Neural cell (in vitro differentiated cells): Measurements from ENCODE around the gene LRBA. TPM values are rescaled to one million over a fixed set of nuclear protein-coding genes. Genes with fewer than 3 reads are reported as not detected.

Source experiments
- H2AFZ ChIP-seq: fragments of 200-600, 300-800 bp; sonication (generic), shearing (Covaris generic); 2 replicates; pipeline ENCODE4 v1.6.0; 2014; ENCODE audit warnings: low read depth, mild to moderate bottlenecking, antibody characterized with exemption, low read length, moderate library complexity
- H3F3A ChIP-seq: fragments of 200-600 bp; shearing (Covaris generic); 2 replicates; pipeline ENCODE4 v1.6.1; 2016; ENCODE audit warnings: mild to moderate bottlenecking, moderate library complexity, mixed read lengths, antibody characterized with exemption, low read length; ENCODE audit not compliant: insufficient read depth, poor library complexity, severe bottlenecking
- H3K27ac ChIP-seq: fragments of 200-600, 300-800 bp; sonication (generic), shearing (Covaris generic); 2 replicates; pipeline ENCODE4 v1.5.1; 2014; ENCODE audit warnings: mild to moderate bottlenecking, low read length, moderate library complexity
- H3K27me3 ChIP-seq: fragments of 300-800, 200-600 bp; sonication (generic), shearing (Covaris generic); 2 replicates; pipeline ENCODE4 v1.6.0; 2014; ENCODE audit warnings: mild to moderate bottlenecking, low read depth, low read length, moderate library complexity; ENCODE audit not compliant: insufficient read depth
- H3K36me3 ChIP-seq: fragments of 300-800, 200-600 bp; sonication (generic), shearing (Covaris generic); 2 replicates; pipeline ENCODE4 v1.5.1; 2014; ENCODE audit warnings: mild to moderate bottlenecking, antibody characterized with exemption, low read length, moderate library complexity; ENCODE audit not compliant: insufficient read depth
- H3K4me2 ChIP-seq: fragments of 300-800, 200-600 bp; sonication (generic), shearing (Covaris generic); 2 replicates; pipeline ENCODE4 v1.6.0; 2014; ENCODE audit warnings: mild to moderate bottlenecking, low read length
- H3K4me3 ChIP-seq: fragments of 300-800, 200-600 bp; sonication (generic), shearing (Covaris generic); 2 replicates; pipeline ENCODE4 v1.5.1; 2014; ENCODE audit warnings: mild to moderate bottlenecking, low read length, moderate library complexity
- H3K79me2 ChIP-seq: fragments of 200-600 bp; shearing (Covaris generic); replicated peaks from 2 replicates; pipeline ENCODE4 v1.6.0; 2014; ENCODE audit warnings: mild to moderate bottlenecking, low read length, moderate library complexity; ENCODE audit not compliant: insufficient read depth
- H3K9ac ChIP-seq: fragments of 300-800, 200-600 bp; sonication (generic), shearing (Covaris generic); 2 replicates; pipeline ENCODE4 v1.6.1; 2016; ENCODE audit warnings: mild to moderate bottlenecking, low read length, mixed read lengths
- H3K9me2 ChIP-seq: fragments of 200-600 bp; shearing (Covaris generic); 2 replicates; pipeline ENCODE4 v1.6.1; 2016; ENCODE audit warnings: mild to moderate bottlenecking, low read length, mixed read lengths; ENCODE audit not compliant: insufficient read depth
- H3K9me3 ChIP-seq: fragments of 200-600, 300-800 bp; sonication (generic), shearing (Covaris generic); 2 replicates; pipeline ENCODE4 v1.6.1; 2016; ENCODE audit warnings: mild to moderate bottlenecking, mixed run types, low read length, moderate library complexity, mixed read lengths
- H4K20me1 ChIP-seq: fragments of 200-600 bp; shearing (Covaris generic); 2 replicates; pipeline ENCODE4 v1.6.1; 2016; ENCODE audit warnings: mild to moderate bottlenecking, mixed run types; ENCODE audit not compliant: insufficient read depth
- EP300 ChIP-seq: fragments of 450-650 bp; conservative IDR thresholded peaks from 2 replicates; pipeline ENCODE4 v1.6.1; 2014; ENCODE audit warnings: antibody characterized with exemption, mild to moderate bottlenecking, moderate library complexity; ENCODE audit not compliant: poor library complexity, severe bottlenecking
- EZH2 ChIP-seq: fragments of 200-600, 300-800 bp; shearing (Covaris generic), sonication (generic); IDR thresholded peaks from 2 replicates; pipeline ENCODE4 v1.6.1; 2014; ENCODE audit warnings: antibody characterized with exemption, low read length, borderline replicate concordance, mild to moderate bottlenecking; ENCODE audit not compliant: insufficient read depth, poor library complexity, severe bottlenecking
- MXI1 ChIP-seq: fragments of 450-650 bp; conservative IDR thresholded peaks from 2 replicates; pipeline ENCODE4 v1.6.1; 2014; ENCODE audit warnings: antibody characterized with exemption, mild to moderate bottlenecking; ENCODE audit not compliant: poor library complexity, severe bottlenecking
- POLR2AphosphoS5 ChIP-seq: IDR thresholded peaks from 2 replicates; pipeline ENCODE4 v1.6.1; 2012
- RAD21 ChIP-seq: fragments of 450-650 bp; conservative IDR thresholded peaks from 2 replicates; pipeline ENCODE4 v1.6.1; 2014; ENCODE audit warnings: antibody characterized with exemption, mild to moderate bottlenecking, moderate library complexity
- SMC3 ChIP-seq: fragments of 450-650 bp; conservative IDR thresholded peaks from 2 replicates; pipeline ENCODE4 v1.6.1; 2014; ENCODE audit warnings: antibody characterized with exemption, mild to moderate bottlenecking, moderate library complexity; ENCODE audit not compliant: poor library complexity
- TAF1 ChIP-seq: IDR thresholded peaks from 2 replicates; pipeline ENCODE4 v1.6.1; 2012; ENCODE audit warnings: low read depth
- polyA plus RNA-seq: library from polyadenylated mRNA; depleted of rRNA; stranded (reverse); fragments of >200 nt; gene quantifications from 2 replicates; pipeline ENCODE4 v1.2.3, GENCODE V29; 2014
- TF ChIP-seq, protein P1 (sequence below): fragments of 450-650 bp; IDR thresholded peaks from 2 replicates; pipeline ENCODE4 v1.5.1; 2014; ENCODE audit warnings: antibody characterized with exemption, mild to moderate bottlenecking, moderate library complexity; ENCODE audit not compliant: poor library complexity, severe bottlenecking
- TF ChIP-seq, protein P2 (sequence below): IDR thresholded peaks from 2 replicates; pipeline ENCODE4 v1.6.1; 2012; ENCODE audit warnings: borderline replicate concordance

Gene LRBA
- polyA plus RNA-seq, 1 donor from 2014 or later, result 7.1 TPM

DNA sequence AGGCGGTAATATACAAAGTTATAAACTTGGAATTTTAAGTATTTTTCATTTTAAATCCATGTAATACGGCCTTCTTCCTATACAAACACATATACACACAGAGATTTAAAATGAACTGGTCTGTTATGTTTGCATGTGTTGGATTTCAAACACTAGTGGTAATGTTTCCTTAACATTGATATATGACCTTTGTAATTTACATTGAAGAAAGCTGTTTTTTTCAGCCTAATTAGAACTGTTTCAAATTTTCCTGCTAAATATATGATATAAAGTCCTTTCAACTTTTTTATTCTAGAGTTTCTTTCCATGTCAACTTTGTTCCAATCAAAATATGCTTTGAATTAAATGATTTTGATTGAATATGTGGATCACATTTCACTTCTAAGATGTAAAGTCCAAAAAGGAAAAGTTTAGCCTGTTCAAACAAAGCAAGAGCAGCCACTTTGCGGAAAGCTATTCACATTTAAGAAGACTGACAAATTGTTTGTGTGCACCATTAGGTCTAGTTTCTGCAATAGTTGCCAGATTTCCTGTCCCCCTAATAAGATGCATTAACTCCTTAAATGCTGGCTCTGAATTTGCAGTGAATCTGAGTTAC is 659.1 kb downstream of the LRBA start:
- H2AFZ ChIP-seq, result no peak overlapping the region
- no peaks in the 10 kb centered on the region for H3K9me2 ChIP-seq
- no peak overlapping the region for H3K9ac ChIP-seq
- no peak overlapping the region for H3K4me2 ChIP-seq
- no peak overlapping the region for H3K27ac ChIP-seq
- no peaks in the 10 kb centered on the region for H3K36me3 ChIP-seq
- no peaks in the 10 kb centered on the region for H3F3A ChIP-seq
- no peak overlapping the region for H3K4me3 ChIP-seq
- no peaks in the 10 kb centered on the region for H3K79me2 ChIP-seq
- H3K27me3 ChIP-seq, result peaks cover 67% of the 10 kb centered on the region
- H4K20me1 ChIP-seq, result no peaks in the 10 kb centered on the region
- no peaks in the 10 kb centered on the region for H3K9me3 ChIP-seq
- no peak for TF ChIP-seq EP300
- TF ChIP-seq TAF1, result no peak
- TF ChIP-seq EZH2, result no peak

DNA sequence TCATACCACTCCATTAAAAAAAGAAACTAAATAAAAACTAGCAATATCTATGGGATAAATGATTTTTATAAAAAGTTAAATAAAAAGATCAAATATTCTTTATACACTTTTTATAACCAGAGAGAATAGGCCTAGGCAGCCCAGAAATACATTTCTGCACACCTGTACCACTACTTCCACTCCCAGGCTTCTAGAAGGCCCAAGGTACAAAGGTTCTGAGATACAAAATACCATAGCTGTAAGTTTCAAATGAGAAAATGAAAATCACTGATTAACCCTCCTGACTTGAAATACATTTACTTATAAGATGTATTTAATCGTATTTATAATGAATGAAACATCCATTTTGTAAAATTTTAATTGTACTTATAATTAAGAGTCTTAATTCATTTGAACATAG is 659.7 kb downstream of the LRBA start:
- Histone ChIP-seq H3K36me3 (no peaks in the 10 kb centered on the region), H3K9ac (no peak overlapping the region), H3K9me3 (no peaks in the 10 kb centered on the region), H3K79me2 (no peaks in the 10 kb centered on the region), H3F3A (no peaks in the 10 kb centered on the region), H4K20me1 (no peaks in the 10 kb centered on the region), H3K9me2 (no peaks in the 10 kb centered on the region), H2AFZ (no peak overlapping the region), H3K4me2 (no peak overlapping the region), H3K27ac (no peak overlapping the region), H3K4me3 (no peak overlapping the region), H3K27me3 (peaks cover 63% of the 10 kb centered on the region)
- TF ChIP-seq RAD21 (no peak), SMC3 (no peak), MXI1 (no peak), POLR2AphosphoS5 (no peak), EP300 (no peak), EZH2 (no peak), TAF1 (no peak)
- TF ChIP-seq, protein P1, sequence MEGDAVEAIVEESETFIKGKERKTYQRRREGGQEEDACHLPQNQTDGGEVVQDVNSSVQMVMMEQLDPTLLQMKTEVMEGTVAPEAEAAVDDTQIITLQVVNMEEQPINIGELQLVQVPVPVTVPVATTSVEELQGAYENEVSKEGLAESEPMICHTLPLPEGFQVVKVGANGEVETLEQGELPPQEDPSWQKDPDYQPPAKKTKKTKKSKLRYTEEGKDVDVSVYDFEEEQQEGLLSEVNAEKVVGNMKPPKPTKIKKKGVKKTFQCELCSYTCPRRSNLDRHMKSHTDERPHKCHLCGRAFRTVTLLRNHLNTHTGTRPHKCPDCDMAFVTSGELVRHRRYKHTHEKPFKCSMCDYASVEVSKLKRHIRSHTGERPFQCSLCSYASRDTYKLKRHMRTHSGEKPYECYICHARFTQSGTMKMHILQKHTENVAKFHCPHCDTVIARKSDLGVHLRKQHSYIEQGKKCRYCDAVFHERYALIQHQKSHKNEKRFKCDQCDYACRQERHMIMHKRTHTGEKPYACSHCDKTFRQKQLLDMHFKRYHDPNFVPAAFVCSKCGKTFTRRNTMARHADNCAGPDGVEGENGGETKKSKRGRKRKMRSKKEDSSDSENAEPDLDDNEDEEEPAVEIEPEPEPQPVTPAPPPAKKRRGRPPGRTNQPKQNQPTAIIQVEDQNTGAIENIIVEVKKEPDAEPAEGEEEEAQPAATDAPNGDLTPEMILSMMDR, result no peak
- TF ChIP-seq, protein P2, sequence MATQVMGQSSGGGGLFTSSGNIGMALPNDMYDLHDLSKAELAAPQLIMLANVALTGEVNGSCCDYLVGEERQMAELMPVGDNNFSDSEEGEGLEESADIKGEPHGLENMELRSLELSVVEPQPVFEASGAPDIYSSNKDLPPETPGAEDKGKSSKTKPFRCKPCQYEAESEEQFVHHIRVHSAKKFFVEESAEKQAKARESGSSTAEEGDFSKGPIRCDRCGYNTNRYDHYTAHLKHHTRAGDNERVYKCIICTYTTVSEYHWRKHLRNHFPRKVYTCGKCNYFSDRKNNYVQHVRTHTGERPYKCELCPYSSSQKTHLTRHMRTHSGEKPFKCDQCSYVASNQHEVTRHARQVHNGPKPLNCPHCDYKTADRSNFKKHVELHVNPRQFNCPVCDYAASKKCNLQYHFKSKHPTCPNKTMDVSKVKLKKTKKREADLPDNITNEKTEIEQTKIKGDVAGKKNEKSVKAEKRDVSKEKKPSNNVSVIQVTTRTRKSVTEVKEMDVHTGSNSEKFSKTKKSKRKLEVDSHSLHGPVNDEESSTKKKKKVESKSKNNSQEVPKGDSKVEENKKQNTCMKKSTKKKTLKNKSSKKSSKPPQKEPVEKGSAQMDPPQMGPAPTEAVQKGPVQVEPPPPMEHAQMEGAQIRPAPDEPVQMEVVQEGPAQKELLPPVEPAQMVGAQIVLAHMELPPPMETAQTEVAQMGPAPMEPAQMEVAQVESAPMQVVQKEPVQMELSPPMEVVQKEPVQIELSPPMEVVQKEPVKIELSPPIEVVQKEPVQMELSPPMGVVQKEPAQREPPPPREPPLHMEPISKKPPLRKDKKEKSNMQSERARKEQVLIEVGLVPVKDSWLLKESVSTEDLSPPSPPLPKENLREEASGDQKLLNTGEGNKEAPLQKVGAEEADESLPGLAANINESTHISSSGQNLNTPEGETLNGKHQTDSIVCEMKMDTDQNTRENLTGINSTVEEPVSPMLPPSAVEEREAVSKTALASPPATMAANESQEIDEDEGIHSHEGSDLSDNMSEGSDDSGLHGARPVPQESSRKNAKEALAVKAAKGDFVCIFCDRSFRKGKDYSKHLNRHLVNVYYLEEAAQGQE, result no peak
